Heart right ventricle (tissue), 16 donors: Measurements from ENCODE around the gene CCDC106. TPM values are rescaled to one million over a fixed set of nuclear protein-coding genes. Genes with fewer than 3 reads are reported as not detected.

Source experiments
- ATAC-seq, 8 donors: fragments of 200-7000 bp; cut with Tn5 transposase; one replicate each; pipeline ENCODE4 v1.9.1; 2020; ENCODE audit warnings: mild to moderate bottlenecking in 8 of 8, moderate library complexity in 8 of 8, moderate number of reproducible peaks in 1 of 8
- DNase-seq, 2 donors: peaks; one replicate each; pipeline ENCODE4 v3.0.0-alpha.2; 2020
- H3K27ac ChIP-seq, 10 donors: fragments of 200-600 bp; sonication (generic) in 2 of 10; one replicate each; pipeline versions ENCODE4 v1.5.0 to v1.8.0; 2020 to 2022; ENCODE audit warnings: mild to moderate bottlenecking in 3 of 10
- H3K27me3 ChIP-seq, 7 donors: fragments of 200-600 bp; one replicate each; pipeline ENCODE4 v1.8.0; 2021 to 2022; ENCODE audit warnings: mild to moderate bottlenecking in 2 of 7
- H3K36me3 ChIP-seq, 9 donors: fragments of 200-600 bp; sonication (generic) in 1 of 9; one replicate each; pipeline versions ENCODE4 v1.5.0 to v1.8.0; 2020 to 2022; ENCODE audit warnings: mild to moderate bottlenecking in 2 of 9
- H3K4me1 ChIP-seq, 9 donors: fragments of 200-600 bp; sonication (generic) in 1 of 9; one replicate each; pipeline versions ENCODE4 v1.5.0 to v1.8.0; 2020 to 2022; ENCODE audit warnings: mild to moderate bottlenecking in 4 of 9
- H3K4me3 ChIP-seq, 10 donors: fragments of 200-600 bp; sonication (generic) in 2 of 10; one replicate each; pipeline versions ENCODE4 v1.5.0 to v1.8.0; 2020 to 2022; ENCODE audit warnings: mild to moderate bottlenecking in 7 of 10, moderate library complexity in 2 of 10
- H3K9me3 ChIP-seq, 11 donors: fragments of 200-600 bp in 10 of 11; sonication (generic) in 2 of 11; one replicate each; pipeline versions ENCODE4 v1.5.0 to v1.8.0; 2013 to 2022; ENCODE audit warnings: mild to moderate bottlenecking in 2 of 11, control low read depth in 1 of 11, moderate library complexity in 1 of 11
- CTCF ChIP-seq, 9 donors: fragments of 200-600 bp; sonication (generic) in 2 of 9; IDR thresholded peaks; one replicate each; pipeline versions ENCODE4 v1.5.0 to v1.8.0; 2021 to 2022; ENCODE audit warnings: antibody characterized with exemption in 9 of 9, mild to moderate bottlenecking in 5 of 9, moderate library complexity in 1 of 9
- WGBS, 2 donors: extraction: QIAGEN DNeasy Blood & Tissue Kit; methylation state at CpG; one replicate each; pipeline ENCODE4 v1.1.7; 2013; ENCODE audit warnings: inconsistent platforms in 1 of 2; 5-methylcytosine and 5-hydroxymethylcytosine counted together
- intact Hi-C, 10 donors: fragments of 100-400 bp; cut with DNase I; formaldehyde crosslinking; loops; one replicate each; pipeline versions ENCODE4 v1.11.1 to v1.14.2; 2022
- polyA plus RNA-seq, 2 donors: library from polyadenylated mRNA; stranded (reverse); fragments of 200-250 nt; gene quantifications; one replicate each; pipeline ENCODE4 v1.2.3, GENCODE V29; 2013
- total RNA-seq, 10 donors: library from RNA; stranded (reverse); fragmentation: NEBNext Ultra II Directional in 3 of 10; extraction: Animal tissue kit (Norgen Biotek cat#: 25700) in 3 of 10; gene quantifications; one replicate each; pipeline versions ENCODE4 v1.2.1 to v1.2.4, GENCODE V29; 2021 to 2023
- donor health status: Arrhythmogenic right ventricular cardiomyopathy.
- donor health status: ischemic (EF 13 %, LVEDD 7.1; RV severe dilation, severe dysfunction).
- donor health status: healthy with polysubstance abuse.
- donor health status: DM: no; HTN: yes; CAD: no.
- donor health status: DM: no; HTN: no; CAD: no.
- donor health status: ischemic (EF 25% LVEDD 6.9; RV normal size, moderate dysfunction).
- donor health status: ischemic (EF 25% LVEDD 5.7; RV mildly dilated, moderate dysfunction).
- donor health status: healthy.
- donor health status: DM: yes; HTN: yes; CAD: no.
- donor health status: Ischemic cardiomyopathy.
- donor health status: ischemic (EF 35%, LVEDD 5.7; RV mildly dilated, moderate dysfunction).
- donor health status: nonischemic (EF 11% LVEDD 7.7; RV severe dilation, severe dysfunction).
- donor health status: DM: yes; HTN: yes; CAD: no.
- donor health status: PGD.
- donor health status: ischemic (EF 29% LVEDD 5.4; RV normal size, mild dysfunction).
- donor health status: nonischemic (EF 23%, LVEDD 6.1; RV moderate dilation, normal function).

Gene CCDC106
- total and polyA plus RNA-seq, 12 donors = 12.1 to 29.6 (median 14.4) TPM

DNA sequence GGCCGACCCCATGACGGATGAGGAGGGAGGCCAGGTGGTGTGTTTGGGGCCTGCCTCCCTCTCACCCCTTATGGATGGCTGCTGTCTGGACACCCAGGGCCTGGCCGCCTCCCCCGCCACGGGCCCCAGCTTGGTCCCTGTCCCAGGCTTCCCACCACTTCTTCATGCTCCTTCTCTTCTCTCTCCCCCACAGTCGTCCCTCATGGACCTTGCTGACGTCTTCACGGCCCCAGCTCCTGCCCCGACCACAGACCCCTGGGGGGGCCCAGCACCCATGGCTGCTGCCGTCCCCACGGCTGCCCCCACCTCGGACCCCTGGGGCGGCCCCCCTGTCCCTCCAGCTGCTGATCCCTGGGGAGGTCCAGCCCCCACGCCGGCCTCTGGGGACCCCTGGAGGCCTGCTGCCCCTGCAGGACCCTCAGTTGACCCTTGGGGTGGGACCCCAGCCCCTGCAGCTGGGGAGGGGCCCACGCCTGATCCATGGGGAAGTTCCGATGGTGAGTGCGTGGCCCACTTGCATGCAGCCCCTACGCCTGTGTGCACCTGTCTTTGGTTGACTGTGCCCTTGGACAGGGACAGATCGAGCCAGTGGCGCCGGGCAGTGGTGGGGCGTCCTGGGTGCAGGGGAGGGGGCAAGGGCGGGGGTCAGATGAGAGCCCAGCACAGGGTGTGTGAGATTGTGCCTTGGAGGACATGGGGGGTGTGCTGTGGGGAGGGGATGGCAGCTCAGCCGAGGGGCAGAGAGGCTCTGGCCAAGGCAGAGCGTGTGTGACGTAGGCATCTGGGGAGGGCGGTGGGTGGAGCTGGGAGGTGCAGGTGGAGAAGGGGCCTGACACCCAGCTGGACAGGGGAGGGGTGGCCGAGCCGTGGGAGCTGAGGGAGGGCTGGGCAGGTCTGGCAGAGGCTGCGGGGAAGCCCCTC is 43.8 kb downstream of the CCDC106 start:
- intact Hi-C loops = no loop called here
- Histone ChIP-seq H3K36me3 (peaks cover 0 to 100% (median 70%) of the 10 kb centered on the region in 9 donors), H3K27ac (no peak overlapping the region), H3K27me3 (no peaks in the 10 kb centered on the region), H3K4me3 (no peak overlapping the region), H3K9me3 (no peaks in the 10 kb centered on the region), H3K4me1 (peaks cover 0 to 9% (median 0%) of the 10 kb centered on the region in 9 donors)
- no peak for TF ChIP-seq CTCF (IDR thresholded peaks at IDR 0.05)
- ATAC-seq (no peak), DNase-seq (no peak)
- 95% methylated on average over 31 of the region's 31 CpGs for WGBS, 2 donors

- 91 to 93% methylated on average over 19 of the region's 19 CpGs for WGBS, 2 donors
- Histone ChIP-seq H3K4me3 (no peak overlapping the region), H3K27ac (no peak overlapping the region), H3K27me3 (no peaks in the 10 kb centered on the region), H3K4me1 (peaks cover 0 to under 1% (median 0%) of the 10 kb centered on the region in 9 donors), H3K9me3 (no peaks in the 10 kb centered on the region), H3K36me3 (peaks cover 0 to 100% (median 74%) of the 10 kb centered on the region in 9 donors)
- no peak for DNase-seq
- no peak for ATAC-seq
- intact Hi-C loops = no loop called here
- TF ChIP-seq CTCF (IDR thresholded peaks at IDR 0.05) = no peak
These were observed 44.7 kb downstream of the CCDC106 start for GRCh38 chr19:55692681-55693081.

DNA sequence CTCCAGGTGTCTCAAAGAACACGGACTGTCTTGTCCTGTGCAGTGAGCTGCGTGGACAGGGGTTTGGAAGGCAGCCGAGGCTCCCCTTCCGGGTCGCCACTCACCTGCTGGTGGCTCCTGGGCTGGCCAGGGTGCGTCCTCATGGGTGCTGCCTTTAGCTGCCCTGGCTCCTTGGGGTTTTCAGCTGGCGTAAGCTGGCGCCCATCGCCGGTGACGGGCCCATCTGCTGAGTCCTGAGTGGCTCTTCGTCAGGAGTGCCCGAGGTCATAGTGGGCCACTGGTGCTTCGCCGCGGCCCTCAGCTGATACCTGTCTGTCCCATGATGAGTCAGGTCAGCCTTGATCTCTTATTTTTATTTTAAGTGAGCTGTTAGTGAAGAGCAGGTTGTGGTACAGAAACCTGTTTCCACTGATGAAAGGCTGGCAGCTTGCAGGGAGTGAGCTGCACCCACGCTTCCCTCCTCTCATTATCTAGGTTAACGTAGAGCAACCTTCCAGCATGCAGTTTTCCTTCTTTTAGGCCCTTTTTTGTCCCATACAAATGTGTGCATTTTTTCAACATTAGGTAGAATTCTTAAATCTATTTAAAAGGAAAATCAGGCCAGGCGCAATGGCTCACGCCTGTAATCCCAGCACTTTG is 45.4 kb downstream of the CCDC106 start:
- Histone ChIP-seq H3K27ac (no peak overlapping the region), H3K27me3 (no peaks in the 10 kb centered on the region), H3K36me3 (peaks cover 0 to 100% (median 74%) of the 10 kb centered on the region in 9 donors), H3K9me3 (no peaks in the 10 kb centered on the region), H3K4me3 (no peak overlapping the region), H3K4me1 (no peaks in the 10 kb centered on the region)
- intact Hi-C loops = no loop called here
- TF ChIP-seq CTCF (IDR thresholded peaks at IDR 0.05) = no peak
- ATAC-seq = no peak
- no peak for DNase-seq
- WGBS, 2 donors = 95 to 96% methylated on average over 20 of the region's 20 CpGs

DNA sequence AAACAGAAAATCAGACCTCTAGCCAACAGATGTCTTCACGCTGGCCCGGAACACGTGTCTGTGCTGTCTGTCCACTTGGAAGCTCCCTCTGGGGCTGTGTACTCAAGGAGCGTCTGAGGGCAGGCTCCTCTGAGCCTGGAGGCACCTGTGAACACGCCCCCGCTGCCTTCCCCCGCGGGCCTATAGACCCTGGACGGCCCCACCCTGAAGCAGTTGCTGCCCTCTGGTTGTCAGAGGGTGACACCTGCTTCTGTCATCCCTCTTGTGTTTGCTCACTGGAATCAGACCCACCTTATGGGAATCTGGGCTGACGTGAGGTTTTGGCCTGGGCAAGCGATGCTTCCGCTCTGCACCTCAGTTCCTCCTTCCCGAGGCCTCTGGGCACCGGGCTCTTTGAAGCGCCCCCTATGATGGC is 46.2 kb downstream of the CCDC106 start:
- ATAC-seq (no peak), DNase-seq (no peak)
- H3K4me1 ChIP-seq = no peaks in the 10 kb centered on the region
- no peaks in the 10 kb centered on the region for H3K27me3 ChIP-seq
- peaks cover 0 to 100% (median 68%) of the 10 kb centered on the region in 9 donors for H3K36me3 ChIP-seq
- no peak overlapping the region for H3K27ac ChIP-seq
- H3K4me3 ChIP-seq = no peak overlapping the region
- WGBS, 2 donors = 87 to 89% methylated on average over 15 of the region's 15 CpGs
- H3K9me3 ChIP-seq = no peaks in the 10 kb centered on the region
- TF ChIP-seq CTCF (IDR thresholded peaks at IDR 0.05) = no peak
- intact Hi-C loops = no loop called here
